GM04503 (cell line): ENCODE measurements around the gene IFI30.

Experiments
- DNase-seq: peaks from one replicate; pipeline ENCODE4 v3.0.0-alpha.2; 2012; ENCODE audit warnings: low read depth

Gene IFI30

GRCh38 chr19:18171605-18172327, 1.8 kb upstream of the IFI30 start:
- no peak for DNase-seq

DNA sequence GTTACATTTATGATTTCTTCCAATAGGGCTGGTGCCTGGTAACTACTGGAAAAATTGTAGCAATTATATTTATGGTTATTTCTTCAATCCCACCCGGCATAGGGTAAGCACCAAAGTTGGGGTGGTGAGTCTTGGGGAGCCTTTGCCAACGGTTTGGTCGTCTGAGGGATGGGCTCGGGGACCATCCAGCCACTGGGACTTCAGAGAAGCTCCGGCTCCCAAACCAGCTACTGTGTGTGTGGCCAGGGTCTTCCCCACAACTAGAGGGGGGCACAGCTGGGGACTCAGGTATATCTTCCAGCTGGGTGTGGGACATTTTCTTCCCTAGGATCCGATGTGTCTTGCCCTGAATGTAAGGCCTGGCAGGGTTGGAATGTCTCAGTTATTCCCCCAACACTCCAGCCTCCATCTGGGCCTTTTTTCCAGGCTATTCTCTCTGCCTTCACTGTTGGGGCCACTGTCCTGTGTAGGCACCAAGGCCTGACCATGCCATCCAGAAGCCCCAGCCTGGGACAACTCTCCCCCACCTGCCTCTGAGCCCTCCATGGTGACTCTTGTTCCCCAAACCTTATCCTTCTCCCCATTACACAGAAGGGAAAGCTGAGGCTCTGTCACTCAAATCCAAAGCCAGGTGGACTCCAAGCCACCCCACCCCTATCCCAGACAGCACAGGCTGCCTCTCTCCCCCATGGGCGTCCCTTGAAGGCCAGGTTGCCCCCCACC, 1.1 kb upstream of the IFI30 start:
- DNase-seq, result no peak

DNA sequence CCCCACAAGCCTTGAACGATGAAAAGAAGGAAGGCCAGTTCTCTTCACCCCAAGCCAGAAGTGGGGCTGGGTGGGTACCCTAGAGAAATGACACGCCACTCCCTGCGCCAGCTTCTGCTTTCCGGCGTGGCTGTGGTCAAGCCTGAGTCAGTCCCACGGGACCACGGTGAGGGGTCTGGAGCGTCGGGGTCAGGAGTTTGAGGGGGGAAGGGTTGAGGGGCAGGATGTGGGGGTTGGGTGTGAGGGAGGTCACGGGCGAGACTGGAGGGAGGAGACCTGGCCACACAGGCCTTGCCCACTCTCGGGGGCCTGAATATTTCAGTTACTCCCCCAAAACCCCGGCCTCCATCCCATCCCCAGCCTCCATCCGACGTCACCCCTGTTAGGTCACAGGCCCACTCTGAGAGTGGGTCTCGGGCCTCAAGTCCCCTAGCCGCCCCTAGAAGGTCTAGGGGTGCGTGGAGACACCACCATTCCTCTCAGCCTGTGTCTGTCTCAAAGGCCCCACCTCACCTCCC, 500 bp upstream of the IFI30 start:
- DNase-seq, result no peak

- no peak for DNase-seq
Observed at GRCh38 chr19:18174983-18175382, 1.4 kb downstream of the IFI30 start.

- DNase-seq, result no peak
Observed at GRCh38 chr19:18176367-18177310, 3.0 kb downstream of the IFI30 start.

GRCh38 chr19:18179957-18180356, 6.3 kb downstream of the IFI30 start:
- no peak for DNase-seq

GRCh38 chr19:18183529-18183928, 9.9 kb downstream of the IFI30 start:
- no peak for DNase-seq

DNA sequence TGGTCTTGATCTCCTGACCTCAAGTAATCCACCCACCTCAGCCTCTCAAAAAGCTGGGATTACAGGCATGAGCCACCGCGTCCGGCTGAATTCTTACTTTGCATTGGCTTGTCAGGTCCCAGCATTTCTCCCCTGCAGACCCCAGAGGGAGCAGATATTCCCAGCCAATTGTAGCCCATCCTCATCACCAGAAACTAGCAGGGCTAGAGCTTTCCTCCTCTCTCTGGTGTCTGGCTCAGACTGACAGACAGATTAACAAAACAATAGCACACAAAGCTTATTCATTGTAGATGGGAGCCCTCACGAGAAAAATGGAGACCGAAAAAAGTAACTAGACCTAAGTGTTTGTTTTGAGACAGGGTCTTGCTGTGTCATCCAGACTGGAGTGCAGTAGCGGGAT, 11.9 kb downstream of the IFI30 start:
- no peak for DNase-seq

DNA sequence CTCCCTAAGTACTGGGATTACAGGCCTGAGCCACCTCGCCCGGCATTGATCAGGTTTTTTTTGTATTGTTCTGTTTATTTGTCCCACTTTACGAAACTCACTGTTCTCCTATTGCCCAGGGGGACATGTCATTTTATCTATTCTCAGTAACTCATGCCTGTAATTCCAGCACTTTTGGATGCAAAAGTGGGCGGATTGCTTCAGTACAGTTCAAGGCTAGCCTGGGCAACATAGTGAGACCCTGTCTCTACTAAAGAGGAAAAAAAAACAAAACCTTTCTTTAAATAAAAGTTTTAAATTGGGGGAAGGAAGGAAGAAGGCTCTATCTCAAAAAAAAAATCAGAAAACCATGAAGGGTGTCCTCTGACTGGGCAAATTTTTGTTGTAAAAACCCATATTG, 16.7 kb downstream of the IFI30 start:
- no peak for DNase-seq

DNA sequence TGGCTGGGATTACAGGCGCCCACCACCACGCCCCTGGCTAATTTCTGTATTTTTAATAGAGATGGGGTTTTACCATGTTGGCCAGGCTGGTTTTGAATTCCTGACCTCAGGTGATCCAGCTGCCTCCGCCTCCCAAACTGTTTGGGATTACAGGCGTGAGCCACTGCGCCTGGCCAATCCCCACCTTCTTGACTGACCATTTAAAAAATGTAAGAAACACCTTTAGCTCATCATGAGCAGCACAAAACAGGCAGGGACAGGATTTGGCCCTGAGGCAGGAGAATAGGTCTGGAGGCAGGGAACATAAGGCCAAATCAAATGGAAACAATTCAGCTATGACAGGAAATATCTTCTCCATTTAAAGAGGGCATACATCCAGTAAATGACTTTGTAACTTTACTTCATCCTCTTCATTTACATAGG, 18.0 kb downstream of the IFI30 start:
- no peak for DNase-seq

- peak; percentile 100 for DNase-seq
Observed at GRCh38 chr19:18192673-18193387, 19.2 kb downstream of the IFI30 start, which contains the start of gene MPV17L2. Gene MPV17L2, plus strand, starts transcription at chr19:18193218. Its CDS starts 64 bp downstream, at chr19:18193282.

GRCh38 chr19:18193388-18194180, 20.0 kb downstream of the IFI30 start:
- no peak for DNase-seq

GRCh38 chr19:18194181-18194530, 20.5 kb downstream of the IFI30 start:
- DNase-seq, result no peak

GRCh38 chr19:18194554-18195238, 21.1 kb downstream of the IFI30 start:
- no peak for DNase-seq

- DNase-seq, result no peak
Observed at GRCh38 chr19:18196511-18196845, 22.9 kb downstream of the IFI30 start.

DNA sequence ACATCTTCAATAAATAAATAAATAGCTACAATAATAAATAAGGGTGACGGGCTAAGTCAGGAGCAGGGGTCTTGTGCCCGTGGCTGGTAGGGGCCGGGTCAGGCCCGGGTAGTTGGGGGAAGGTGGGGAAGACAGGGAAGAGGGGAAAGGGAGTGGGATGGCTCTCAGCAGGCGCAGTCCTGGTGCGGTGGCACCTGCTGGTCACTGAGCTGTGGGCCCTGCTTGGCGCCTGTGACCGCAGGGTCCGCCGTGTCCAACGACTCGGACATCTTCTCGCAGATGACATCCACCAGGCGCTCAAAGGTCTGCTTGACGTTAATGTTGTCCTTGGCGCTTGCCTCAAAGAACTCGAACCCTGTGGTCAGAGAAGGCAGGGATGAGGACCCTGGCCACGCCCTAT, 23.7 kb downstream of the IFI30 start:
- DNase-seq, result no peak

- DNase-seq, result no peak
Observed at GRCh38 chr19:18197941-18198340, 24.3 kb downstream of the IFI30 start.

DNA sequence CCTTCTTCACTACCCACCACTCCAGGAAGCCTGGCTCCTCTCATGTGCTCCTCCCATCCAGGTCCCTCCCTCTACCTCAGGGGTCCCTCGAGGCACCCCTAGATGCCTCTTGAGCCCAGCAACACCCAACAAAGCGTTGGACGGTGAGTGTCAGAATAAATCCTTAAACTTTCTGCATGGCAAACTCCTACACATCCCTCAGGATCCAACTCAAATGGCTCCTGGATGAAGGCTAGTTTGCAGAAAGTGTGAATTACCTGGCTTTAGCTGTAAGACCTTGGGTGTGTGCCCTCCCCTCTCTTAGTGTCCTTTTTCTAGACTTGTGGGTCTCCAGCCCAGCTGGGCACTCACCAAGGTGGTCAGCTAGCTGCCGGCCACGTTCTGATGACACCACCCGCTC, 24.8 kb downstream of the IFI30 start:
- no peak for DNase-seq

GRCh38 chr19:18202397-18202777, 28.8 kb downstream of the IFI30 start:
- DNase-seq, result no peak

- DNase-seq, result no peak
Observed at GRCh38 chr19:18202778-18203407, 29.3 kb downstream of the IFI30 start.
